Endothelial cell of umbilical vein (primary cell): ENCODE results near the gene PCSK9.

ENCODE experiments used
- CTCF ChIP-seq, 2 donors: IDR thresholded peaks; 1 replicate in 1 of 2; 2 replicates in 1 of 2; pipeline ENCODE4 v1.5.1; 2011; ENCODE audit warnings: low read length in 2 of 2, mild to moderate bottlenecking in 2 of 2, moderate library complexity in 2 of 2, control low read depth in 1 of 2, inconsistent platforms in 1 of 2, low read depth in 1 of 2; ENCODE audit not compliant: insufficient read depth in 1 of 2; ENCODE audit errors: extremely low read depth in 1 of 2
- EZH2 ChIP-seq: IDR thresholded peaks from 2 replicates; pipeline ENCODE4 v1.6.1; 2012; ENCODE audit warnings: borderline replicate concordance, low read depth, mild to moderate bottlenecking, moderate library complexity, low read length, inconsistent platforms; ENCODE audit not compliant: severe bottlenecking
- MYC ChIP-seq: IDR thresholded peaks from one replicate; pipeline ENCODE4 v1.6.1; 2011; ENCODE audit warnings: mild to moderate bottlenecking, low read depth, low read length
- POLR2A ChIP-seq: IDR thresholded peaks from 2 replicates; pipeline ENCODE4 v1.6.1; 2012; ENCODE audit warnings: low read depth, mild to moderate bottlenecking, control low read depth, low read length
- POLR2AphosphoS5 ChIP-seq: IDR thresholded peaks from 2 replicates; pipeline ENCODE4 v1.6.1; 2012; ENCODE audit warnings: low read depth, mild to moderate bottlenecking, control low read depth, low read length, moderate library complexity; ENCODE audit not compliant: insufficient read depth
- TF ChIP-seq, protein P1 (sequence below): IDR thresholded peaks from 2 replicates; pipeline ENCODE4 v1.6.1; 2011; ENCODE audit not compliant: insufficient read depth, insufficient read length

- TF ChIP-seq CTCF (IDR thresholded peaks at IDR 0.05; ENCODE audit: extremely low read depth in 1 of 2, insufficient read depth in 1 of 2, low read depth in 1 of 2, low read length in 2 of 2) (no peak), POLR2AphosphoS5 (no peak), MYC (no peak), POLR2A (no peak), EZH2 (no peak)
- TF ChIP-seq, protein P1, sequence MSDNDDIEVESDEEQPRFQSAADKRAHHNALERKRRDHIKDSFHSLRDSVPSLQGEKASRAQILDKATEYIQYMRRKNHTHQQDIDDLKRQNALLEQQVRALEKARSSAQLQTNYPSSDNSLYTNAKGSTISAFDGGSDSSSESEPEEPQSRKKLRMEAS = no peak
Observed at GRCh38 chr1:55034476-55035133, 4.7 kb upstream of the PCSK9 start.
